Activated CD4-positive, alpha-beta T cell treated with anti-CD3 and anti-CD28 coated beads for 24 hours (primary cell): ENCODE measurements around the gene ADCY2.

Source experiments
- DNase-seq, 2 donors: peaks; one replicate each; pipeline ENCODE4 v3.0.0-alpha.2; 2020; ENCODE audit warnings: low read depth in 2 of 2

ADCY2 gene

GRCh38 chr5:7869474-7870136, 473.7 kb downstream of the ADCY2 start:
- DNase-seq = no peak

DNA sequence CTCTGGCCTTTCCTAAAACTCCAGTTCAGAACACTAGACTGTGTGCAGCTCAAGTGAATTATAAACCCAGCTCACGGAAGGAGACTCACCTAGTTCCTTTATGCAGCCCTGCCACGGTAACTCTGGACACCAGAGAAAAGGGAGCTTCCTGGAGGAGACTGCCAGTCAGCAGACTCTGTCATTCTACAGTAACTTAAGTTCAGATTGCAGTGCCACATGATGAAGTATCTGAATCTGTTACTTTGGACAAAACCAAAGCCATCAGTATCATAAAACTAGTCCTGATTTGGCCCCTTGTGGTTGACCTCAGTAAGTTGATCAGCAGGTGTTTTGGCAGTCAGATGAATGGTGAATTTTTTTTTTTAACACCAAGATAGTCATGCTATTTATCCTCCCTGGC, 475.7 kb downstream of the ADCY2 start:
- DNase-seq = no peak

DNA sequence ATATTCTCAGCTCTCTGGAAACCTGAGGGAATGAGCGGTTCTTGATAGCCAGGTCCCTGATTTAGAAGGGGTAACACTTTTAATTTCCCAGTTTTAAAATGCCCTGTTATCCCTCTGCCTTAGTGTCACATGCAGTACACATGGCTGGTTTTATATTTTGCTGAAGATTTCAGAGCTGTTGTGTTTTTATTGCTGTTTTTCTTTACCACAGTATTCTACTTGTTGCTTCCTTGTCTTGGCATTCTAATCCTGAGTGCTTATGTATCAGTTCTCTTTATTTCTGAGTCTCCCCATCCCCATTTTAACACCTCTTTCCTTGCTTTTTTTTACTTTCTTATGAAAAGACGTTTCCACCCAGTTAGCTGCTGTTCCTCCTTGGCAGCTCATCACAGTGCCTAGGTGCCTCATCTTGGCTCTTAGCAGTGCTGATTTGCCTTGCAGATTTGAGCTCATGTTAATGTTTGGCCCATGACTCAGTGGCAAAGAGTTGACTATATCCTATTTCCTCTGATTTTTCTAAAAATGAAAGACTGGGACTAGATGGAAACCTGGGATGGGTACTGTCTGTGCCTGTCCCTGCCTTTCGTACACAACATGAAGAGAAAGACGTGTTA, 476.7 kb downstream of the ADCY2 start:
- no peak for DNase-seq

- DNase-seq = no peak
Measured at GRCh38 chr5:7873216-7873615, 477.3 kb downstream of the ADCY2 start.

- no peak for DNase-seq
Measured at GRCh38 chr5:7874639-7875038, 478.7 kb downstream of the ADCY2 start.

DNA sequence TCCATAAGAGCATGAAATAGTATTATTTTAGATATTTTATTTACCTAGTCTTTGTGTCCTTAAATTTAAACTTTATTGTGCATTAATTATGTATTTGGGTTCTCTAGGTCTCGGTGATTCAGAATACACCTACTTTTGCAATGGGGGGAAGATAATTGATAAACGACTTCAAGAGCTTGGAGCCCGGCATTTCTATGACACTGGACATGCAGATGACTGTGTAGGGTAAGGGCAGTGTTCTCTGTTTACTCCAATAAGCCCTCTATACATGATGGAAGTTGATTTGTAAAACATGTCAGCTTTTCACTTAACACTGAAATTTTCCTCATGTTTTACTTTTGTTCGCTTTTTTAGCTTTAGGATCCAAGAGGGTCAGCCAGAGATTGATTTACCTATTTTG, 479.2 kb downstream of the ADCY2 start:
- DNase-seq = no peak

DNA sequence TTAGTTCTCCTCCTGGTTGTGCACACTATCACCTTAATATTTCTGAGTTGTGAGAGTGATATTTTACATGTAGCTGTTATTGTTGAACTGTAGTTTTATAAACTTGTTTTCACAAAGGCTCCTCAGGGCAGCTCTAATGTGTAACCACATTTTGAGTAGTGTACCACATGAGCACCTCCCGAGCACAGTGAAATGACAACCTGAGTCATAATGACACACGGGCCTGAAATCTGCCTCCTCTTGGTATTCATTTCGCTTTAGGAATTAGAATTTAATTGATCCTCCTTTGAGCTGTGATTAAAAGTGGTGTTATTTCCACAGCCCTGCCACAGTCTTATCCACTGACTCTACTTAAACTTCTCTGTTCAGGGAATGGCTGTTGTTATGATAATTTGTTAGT, 480.9 kb downstream of the ADCY2 start:
- no peak for DNase-seq

GRCh38 chr5:7877851-7878250, 481.9 kb downstream of the ADCY2 start:
- no peak for DNase-seq

DNA sequence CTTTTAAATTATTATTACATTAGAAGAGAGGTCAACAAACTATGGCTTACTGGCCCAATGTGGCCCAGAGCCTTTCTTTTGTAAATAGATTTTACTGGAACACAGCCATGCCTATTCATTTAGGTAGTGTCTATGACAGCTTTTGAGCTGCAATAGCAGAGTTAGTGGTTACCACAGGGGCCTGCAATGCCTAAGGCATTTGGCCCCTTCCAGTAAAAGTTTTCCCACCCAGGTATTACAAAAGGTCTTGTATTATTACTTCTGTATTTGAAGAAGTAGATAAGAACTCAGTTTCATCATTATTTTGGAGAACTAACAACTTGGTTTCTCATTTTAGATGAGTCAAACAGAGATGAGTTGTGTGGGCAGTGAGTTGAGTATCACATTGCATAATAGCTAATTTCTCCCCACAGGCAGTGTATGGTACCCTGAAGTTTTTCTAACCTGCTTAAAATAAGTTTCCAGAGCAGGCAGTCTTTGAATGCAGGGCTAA, 482.5 kb downstream of the ADCY2 start:
- DNase-seq = no peak
